NCI-H146 treated with DMSO at 0.1 percent for 48 hours (cell line): ENCODE measurements around the gene ELN.

ENCODE experiments used
- DNase-seq: peaks from one replicate; lab custom pipeline; 2025; ENCODE audit not compliant: unreplicated experiment; lab: John Stamatoyannopoulos, UW

The ELN gene

DNA sequence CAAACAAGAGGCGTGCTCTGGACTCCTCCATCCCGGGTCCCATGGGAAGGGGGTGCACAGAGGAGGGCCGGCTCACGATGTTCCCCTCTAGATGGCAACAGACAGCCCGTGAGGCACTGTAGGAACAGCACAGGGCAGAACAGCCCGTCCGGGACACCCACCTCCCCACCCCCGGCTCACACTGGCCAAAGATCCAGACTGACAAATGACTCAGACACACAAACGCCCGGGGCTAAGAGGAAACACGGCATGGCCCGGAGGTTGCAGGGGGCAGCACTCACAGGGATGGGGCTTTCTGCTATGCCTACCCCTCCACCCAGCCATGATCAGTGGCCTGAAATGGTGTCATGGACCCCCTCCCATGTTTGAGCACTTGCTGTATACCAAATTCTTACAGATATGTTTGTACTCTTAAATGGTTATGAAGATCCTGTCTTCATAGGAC is 4.9 kb upstream of the ELN start:
- DNase-seq, result no peak

DNA sequence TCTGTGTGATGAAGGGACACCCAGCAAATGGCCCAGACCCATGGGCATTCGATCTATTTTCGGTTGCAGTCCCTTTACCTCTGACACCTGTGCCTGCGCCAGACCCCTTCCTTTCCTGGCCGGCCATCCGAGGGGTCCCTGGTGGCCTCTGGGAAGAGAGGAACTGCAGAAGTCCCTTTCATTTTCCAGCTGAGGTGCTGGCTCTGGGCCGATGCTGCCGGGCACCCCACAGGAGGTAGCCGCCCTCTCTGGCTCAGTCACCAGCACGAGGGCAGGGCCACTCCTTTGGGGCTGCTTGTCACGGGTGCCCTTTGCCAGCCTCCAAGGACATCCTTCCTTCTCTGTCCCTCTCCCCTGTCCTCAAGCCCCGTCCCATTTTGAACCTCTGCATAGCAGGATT is 4.2 kb upstream of the ELN start:
- DNase-seq, result no peak

DNA sequence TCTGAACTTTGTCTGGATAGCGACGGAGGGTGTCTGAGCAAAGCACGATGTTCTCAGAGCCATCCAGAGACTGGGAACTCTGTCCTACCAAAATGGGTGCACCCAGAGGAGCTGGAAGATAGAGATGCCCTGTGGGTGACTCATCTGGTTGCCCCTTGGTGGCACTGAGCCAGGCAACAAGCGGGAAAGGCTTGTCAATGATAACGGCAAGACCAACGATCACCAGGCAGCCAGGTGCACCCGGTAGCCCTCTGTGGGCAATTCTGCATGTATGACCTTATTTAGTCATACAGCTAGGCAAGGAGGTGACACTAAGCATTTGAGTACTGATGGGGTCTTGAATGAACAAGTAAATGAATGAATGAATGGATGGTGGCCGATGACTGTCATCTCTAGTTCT is 2.8 kb upstream of the ELN start:
- DNase-seq, result no peak

DNA sequence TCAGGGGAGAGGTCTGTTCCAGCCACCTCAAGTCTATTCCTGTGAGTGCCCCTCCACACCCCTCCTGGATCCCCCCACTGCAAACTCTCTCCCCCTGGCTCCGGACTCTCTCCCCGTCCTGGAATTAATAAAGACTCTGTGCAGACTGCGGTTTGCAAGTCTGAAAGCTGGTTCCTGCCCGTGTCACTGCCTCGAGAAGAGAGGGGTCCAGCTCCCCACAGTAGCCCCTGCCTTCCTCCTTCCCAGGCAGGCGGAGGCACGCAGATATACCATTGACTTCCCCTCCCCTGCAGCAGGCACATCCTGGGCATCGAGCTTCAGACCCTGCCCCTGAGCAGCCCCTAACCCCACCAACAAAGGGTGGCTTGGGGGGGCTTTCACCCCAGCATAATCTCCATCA is 2.2 kb upstream of the ELN start:
- no peak for DNase-seq

DNA sequence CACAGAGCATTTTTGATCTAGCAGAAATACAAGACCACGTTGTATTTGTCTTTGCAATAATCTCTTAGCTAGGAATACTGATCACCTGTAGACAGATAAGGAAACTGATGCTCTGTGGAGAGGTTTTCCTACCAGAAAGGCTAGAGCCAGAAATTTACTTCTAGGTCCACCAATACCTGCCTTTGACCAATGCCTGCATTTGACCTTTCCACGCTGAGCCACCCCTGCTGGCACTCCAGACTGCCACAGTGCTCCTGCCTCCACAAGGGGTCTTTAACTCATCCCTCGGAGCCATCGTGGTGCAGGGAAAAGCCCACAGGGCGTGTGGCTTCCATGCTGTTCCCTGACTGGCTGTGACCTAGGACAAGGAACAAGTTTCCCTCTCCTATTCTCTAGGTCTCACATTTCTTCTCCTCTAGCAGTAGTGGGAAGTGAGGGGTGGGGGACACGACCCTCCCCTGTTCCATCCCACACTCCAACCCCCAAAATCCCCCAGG is 1.5 kb upstream of the ELN start:
- DNase-seq, result no peak

DNA sequence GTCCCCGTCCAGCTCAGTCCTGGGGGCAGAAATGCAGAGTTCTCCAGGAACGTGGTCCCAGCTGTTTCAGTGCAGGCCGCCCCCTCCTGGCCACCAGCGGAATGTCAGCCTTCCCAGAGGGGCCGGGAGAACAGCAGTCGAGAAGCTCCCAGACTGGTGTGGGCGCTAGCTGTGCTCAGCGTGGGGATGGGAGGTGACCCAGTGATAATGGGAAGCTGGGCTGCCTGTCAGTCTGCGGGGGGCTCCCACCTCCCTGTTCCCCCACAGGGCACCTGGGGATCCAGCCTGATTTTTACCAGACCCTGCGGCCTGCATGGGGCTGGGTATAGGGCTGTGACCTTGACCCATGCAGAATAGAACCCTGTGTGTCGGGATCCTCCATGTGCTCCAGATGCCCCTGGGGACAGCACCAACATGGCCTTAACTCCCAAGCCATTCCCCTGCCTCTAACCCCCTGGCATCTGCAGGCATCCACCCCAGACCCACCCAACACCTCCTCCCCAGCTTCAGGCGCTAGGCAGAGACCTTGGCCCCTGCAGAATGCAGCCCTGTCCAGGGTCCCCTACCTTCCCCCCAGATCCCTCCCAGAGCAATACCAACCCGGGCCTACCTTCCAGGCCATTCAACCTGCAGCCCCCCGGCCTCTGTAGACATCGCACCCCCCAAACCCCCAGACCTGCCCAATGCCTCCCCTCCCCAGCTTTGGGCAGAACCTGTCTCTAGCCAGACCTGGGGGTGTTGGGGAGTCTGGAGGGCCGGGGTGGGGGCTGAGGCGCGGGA is 880 bp upstream of the ELN start:
- peak; percentile 27 for DNase-seq

DNA sequence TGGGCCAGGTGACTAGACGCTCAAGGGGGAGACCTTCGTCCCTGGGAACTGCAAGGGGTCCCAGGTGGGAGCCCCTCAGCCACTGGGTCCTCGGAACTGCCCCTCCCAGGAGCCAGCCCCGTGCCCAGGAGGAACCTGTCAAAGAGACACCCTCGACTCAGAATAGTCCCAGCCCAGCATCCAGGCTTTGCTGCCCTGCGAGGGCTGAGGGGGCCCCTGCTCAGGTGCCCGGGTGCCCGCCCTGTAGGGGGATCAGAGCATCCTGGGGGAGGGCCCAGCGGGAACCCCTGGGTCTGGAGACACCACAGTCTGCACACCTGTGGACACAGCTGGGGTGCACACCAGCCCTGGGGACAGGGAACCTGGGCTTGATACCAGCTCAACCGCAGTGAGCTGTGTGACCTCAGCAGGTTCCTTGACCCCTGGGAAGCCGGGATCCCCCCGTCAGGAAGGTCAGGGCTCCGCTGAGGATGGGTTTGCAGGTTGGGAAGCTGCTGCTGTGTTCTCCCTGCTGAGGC is 407 bp downstream of the ELN start:
- DNase-seq, result no peak

DNA sequence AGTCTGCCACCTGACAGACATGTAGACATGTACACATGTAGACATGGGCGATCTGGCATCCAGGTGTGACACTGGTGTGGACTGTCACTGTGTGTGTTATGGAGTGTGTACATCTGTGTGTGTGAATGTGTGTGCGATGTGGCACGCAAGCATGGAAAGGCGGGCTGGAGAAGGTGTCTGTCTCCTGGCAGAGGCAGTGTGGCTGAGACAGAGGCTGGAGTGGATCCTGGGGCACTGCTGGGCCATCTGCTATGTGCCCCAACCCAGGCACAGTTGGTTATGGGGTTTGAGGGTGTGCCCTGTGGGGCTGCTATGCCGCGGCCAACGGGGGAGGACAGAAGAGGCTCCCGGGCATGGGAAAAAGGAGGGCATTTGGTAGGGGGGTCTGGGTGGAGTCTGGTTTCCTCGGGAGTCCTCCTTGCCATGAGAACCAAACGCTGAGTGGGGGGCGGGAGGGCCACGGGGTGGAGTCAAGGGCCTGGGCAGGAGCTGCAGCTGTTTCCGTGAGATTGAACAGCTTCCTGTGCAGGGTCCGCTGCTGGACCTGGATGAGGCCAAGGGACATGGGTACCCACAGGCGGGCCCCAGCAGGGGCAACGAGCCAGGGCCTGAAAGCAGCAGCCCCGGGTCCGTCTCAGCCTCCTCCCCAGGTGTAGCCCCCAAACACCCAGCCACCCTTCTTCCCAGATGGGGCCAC is 1.3 kb downstream of the ELN start:
- DNase-seq, result no peak

DNA sequence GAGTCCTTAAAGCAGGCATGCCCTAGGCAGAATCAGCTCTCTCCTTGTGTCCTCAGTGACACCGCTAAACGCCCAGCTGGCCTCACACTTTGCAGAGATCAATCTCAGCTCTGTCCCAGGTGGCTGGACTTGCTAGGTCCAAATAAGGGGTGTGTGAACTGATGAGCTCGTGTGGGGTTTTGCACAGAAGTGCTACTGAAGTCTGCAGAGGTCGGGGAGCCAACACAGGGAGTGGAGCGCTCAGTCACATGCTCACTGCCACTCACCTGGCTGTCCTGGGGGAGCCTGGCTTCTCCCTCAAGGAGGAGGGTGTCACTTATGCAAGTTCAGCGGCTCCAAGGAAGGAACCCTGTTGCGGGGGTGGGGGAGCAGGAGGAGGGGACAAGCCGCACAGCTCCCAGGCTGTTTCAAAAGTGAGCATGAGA is 2.0 kb downstream of the ELN start:
- DNase-seq, result no peak

DNA sequence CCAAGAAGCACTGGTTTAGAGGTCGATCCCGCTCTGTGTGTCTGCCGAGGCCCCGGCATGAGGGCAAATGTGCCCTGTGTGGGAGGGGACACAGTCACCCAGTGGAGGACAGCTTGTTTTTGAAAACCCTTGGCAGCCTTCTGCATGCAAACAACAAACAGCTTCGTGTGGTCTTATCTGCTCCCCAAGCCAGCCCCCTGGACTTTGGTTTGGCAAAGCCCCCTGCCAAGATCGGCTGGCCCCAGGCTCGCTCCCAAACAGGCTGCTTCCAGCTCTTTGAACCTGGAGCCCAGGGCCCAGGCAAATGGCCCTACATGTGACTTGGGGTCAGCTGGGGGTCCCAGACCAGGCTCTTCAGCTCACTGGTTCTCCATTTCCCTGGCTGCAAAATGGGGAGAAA is 2.9 kb downstream of the ELN start:
- no peak for DNase-seq

DNA sequence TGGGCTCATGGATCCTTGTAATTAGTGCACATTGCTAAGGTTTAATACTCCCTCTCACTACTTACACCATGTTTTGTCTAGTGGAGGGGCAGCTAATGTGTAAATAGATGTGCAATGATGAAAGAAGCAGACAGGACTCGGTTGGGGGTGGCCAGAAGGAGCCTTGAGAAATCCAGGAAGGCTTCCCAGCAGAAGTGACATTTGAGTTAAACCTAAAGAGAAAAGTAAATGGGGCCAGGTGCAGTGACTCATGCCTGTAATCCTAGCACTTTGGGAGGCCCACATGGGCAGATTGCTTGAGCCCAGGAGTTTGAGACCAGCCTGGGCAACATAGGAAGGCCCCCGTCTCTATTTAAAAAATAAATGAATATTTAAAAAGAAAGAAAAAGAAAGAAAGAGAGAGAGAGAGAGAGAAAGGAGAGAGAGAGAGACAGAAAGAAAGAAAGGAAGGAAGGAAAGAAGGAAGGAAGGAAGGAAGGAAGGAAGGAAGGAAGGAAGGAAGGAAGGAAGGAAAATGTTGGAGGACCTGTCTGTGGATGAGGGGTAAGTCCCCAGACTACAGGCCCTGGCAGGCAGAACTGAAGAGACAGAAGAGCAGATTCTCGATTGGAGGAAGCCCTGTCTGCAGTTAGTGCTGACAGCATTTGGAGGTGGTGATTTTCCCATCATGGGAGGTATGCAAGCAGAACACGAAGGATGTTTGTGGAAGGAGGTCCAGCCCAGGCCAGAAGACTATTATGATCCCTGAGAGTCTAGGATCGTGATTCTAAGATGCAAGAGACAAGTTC is 3.6 kb downstream of the ELN start:
- DNase-seq, result no peak

DNA sequence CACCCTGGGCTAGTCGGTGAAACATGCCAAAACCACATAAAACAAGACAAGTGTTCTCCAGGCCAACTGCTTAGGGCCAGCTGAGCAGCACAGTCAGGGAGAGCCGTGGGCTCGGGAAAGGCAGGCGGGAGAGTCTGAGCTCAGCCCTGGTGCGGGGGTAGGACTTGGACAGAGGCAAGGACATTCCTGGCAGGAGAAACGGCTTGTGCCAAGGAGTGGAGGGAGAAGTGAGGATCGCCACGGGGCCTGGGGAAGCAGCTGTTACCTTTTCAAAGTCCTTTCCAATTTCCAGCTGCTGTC is 4.2 kb downstream of the ELN start:
- no peak for DNase-seq

DNA sequence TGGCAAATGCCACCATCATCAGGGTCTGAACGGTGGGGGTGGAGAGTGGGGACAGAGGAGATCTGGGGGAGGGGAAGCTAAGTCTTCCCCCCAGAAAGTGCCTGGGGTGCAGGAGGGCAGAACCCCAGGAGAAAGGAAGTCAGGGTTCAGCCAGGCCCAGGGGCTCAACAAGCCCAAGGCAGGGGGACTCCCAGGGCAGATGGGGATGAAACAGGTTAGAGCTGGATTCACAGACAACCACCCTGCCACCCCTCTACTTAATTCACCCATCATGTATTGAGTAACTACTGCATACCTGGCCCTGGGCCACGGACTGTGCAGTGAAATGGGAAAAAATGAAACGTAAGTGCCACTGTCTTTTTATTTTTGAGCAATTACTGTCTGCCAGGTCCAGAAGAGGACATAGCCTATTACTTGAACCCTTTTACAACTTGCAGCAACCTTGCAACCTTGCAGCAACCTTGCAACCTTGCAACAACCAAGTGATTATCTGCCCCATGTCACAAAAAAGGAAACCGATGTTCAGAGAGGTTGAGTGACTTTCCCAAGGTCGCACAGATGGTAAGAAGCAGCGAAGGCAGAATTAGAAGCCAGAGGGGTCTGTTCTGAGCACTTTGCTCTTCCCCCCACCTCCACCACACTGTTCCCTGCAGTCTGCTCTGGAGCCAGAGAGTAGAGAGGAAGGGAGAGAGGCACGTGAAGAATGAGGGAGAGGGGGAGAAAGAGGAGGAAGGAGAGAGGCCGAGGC is 4.8 kb downstream of the ELN start:
- DNase-seq, result no peak

DNA sequence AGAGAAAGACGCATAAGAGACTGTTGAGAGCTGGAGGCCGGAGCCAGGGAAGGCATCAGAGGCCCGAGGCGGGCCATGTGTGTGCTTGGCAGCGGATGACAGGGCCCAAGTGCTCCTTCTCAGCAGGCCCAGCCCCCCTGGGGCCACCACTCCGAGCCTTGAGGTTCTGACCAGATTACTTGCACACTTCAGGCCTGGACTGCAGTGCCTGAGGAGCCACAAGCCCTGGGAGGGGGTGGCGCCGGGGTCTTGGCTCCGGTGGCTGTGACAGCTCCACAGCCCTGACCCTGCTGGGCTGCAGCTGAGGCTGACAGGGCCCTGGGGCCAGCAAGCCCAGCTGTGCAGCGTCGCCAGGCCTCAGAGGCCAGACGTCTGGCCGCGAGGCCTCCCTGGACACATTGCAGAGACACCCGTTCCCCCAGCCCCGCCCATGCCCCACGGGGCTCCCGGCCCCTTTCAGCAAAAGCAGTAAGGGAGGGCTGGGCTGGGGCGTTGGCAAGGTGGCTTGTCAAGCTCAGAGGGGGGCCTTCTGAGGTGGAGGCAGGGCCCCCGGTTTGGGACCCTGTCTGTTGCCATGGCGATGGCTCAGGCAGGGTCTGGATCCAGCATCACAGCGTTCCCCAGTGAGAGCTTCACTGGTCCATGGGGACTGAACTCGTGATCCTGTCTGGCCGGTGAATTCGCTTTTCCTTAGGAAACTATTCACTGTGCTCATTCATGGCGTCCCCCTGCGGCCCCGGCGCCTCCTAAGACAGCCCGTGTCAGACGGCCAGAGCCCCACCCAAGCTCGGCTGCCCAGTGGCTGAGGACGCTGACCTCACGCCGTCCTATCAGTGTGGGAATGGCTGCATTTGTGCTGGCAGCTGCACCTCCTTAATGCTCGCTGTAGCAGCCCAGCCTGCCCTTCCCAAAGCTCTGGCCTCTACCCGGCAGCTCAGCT is 5.7 kb downstream of the ELN start:
- no peak for DNase-seq

DNA sequence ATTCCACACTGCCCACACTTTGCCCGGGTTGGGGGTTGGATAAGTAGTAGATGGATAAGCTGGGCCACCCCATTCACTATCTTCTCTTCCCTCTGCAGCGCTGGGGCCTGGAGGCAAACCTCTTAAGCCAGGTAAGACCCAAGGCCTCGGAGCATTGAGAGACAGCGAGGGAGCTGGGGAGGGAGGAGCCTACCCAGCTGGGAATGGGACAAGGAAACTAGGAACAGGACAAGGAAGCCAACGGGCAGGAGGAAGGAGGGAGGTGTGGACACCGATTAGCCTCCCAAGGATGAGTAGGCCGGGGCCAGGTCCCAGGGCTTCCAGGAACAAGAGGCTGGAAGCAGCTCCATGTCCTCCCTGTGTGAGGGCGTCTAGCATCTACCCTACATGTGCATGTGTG is 9.6 kb downstream of the ELN start:
- no peak for DNase-seq

DNA sequence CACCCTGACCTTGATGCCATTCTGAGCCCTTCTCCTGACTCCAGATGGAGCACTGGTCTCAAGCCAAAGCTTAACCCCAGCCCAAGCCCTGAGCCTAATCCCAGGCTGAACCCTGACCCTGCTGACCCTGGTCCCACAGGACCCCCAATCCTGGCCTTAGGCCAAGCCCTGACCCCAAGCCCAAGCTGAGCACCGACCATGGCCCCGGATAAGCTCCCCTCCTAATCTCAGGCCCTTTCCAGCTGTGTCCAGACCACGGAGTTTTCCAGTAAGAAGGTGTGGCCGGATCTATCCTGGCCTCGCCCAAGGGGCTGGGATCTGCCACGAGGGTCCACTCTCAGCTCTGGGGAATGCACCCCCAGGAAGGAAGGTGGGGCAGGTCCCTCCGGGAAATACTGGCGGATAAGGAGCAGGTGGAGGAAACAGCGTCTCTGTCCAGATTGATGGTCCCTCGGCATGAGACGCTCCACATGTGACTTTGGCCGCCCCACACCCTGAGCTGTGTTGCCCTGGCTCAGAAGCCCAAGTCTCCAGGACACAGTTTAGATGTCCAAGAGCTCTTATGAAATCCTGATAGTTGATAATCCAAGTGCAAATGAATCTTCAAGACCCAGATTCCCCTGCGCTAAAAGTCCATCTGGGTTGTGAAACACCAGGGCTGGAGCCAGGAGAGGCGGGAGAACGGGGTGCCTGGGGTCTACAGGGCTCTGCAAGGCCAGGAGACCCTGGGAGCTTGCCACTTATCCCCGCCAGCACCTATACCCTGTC is 10.4 kb downstream of the ELN start:
- no peak for DNase-seq

DNA sequence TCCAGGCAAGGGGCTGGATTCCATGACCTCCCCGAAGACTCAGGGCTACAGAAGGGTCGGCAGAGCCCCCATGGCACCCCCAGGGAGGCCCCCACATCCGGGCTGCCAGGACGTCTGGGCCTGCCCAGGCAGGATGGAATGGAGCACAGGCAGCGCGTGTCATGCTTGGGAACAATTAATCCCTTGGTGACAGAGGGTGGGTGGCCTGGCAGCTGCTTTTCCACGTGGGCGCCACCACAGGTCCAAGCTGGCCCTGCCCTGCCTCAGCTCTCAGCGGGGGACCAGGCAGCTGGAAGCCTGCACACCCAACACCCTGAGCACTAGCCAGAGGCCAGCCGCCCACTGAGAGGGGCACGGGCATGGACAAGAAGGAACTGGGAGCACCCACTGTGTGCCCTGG is 11.4 kb downstream of the ELN start:
- DNase-seq, result peak; percentile 42

DNA sequence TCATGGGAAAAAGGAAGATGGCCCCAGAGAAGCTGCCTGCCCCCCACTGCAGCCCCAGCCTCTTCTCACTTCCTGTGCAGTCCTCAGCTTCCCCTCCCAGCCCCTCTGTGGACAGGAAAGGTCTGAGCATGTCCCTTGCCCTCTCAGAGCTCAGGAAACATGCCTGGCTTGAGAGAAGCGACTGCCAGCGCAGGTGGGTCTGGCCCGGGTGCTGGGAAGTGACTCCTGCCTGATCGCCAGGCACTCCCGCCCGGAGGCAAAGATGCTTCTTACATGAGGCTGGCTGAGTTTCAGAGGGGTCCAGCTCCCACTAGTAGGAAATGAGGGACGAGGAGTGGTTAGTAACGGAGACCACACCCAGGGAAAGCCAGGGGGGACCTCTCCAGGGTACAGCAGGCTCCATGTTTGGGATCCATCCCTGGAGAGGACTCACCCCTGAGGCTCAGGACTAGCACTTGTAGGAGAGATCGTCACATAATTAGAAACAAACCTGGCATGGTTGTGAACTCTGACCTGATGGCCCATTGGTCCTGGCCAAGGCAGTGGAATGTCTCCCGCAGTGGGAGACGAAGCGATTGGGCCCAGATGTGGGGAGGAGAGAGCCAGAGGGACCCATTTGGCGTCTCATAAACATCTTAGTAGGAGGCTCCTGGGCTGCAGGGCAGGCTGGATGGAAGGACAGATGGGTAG is 12.3 kb downstream of the ELN start:
- DNase-seq, result no peak
